Testis (tissue), 5 donors: ENCODE measurements around the gene DCUN1D5. TPM values are rescaled to one million over a fixed set of nuclear protein-coding genes. Genes with fewer than 3 reads are reported as not detected.

ENCODE experiments used
- DNase-seq: peaks from one replicate; pipeline ENCODE4 v3.0.0-alpha.2; 2019
- H3K27ac ChIP-seq, 2 donors: fragments of 200-600 bp; sonication (generic); one replicate each; pipeline ENCODE4 v1.5.1; 2019
- H3K27me3 ChIP-seq: fragments of 200-600 bp; sonication (generic); one replicate; pipeline ENCODE4 v1.5.1; 2019
- H3K36me3 ChIP-seq: fragments of 200-600 bp; sonication (generic); one replicate; pipeline ENCODE4 v1.5.1; 2017; ENCODE audit warnings: low read depth; ENCODE audit errors: missing control alignments
- H3K4me1 ChIP-seq: fragments of 200-600 bp; sonication (generic); one replicate; pipeline ENCODE4 v1.5.1; 2019
- H3K4me3 ChIP-seq, 2 donors: fragments of 200-600 bp; sonication (generic); one replicate each; pipeline ENCODE4 v1.5.1; 2017 to 2019
- H3K9me3 ChIP-seq: fragments of 200-600 bp; sonication (generic); one replicate; pipeline ENCODE4 v1.5.1; 2017
- CTCF ChIP-seq, 3 experiments: fragments of 450-650 bp in 2 of 3; fragments of 200-600 bp in 1 of 3; sonication (generic) in 1 of 3; IDR thresholded peaks; one replicate each; pipeline ENCODE4 v1.5.1; 2016 to 2019; ENCODE audit warnings: antibody characterized with exemption in 3 of 3, mild to moderate bottlenecking in 2 of 3, moderate library complexity in 1 of 3
- POLR2A ChIP-seq: fragments of 450-650 bp; IDR thresholded peaks from one replicate; pipeline ENCODE4 v1.6.1; 2017; ENCODE audit warnings: antibody characterized with exemption, mild to moderate bottlenecking, moderate library complexity
- WGBS, 2 donors: methylation state at CpG; one replicate each; pipeline ENCODE4 v1.1.5; 2018; 5-methylcytosine and 5-hydroxymethylcytosine counted together
- intact Hi-C: fragments of 100-400 bp; cut with DNase I; formaldehyde crosslinking; loops from one replicate; pipeline ENCODE4 v1.15.1; 2023; ENCODE audit warnings: low total_unique reads
- long read RNA-seq, 2 donors: transcript quantifications; one replicate each; lab custom pipeline, GENCODE V29; 2026
- polyA plus RNA-seq: library from polyadenylated mRNA; stranded (reverse); fragments of 350-450 nt; fragmentation: Illumina TruSeq; extraction: RNeasy Lipid Tissue Mini Kit (QIAGEN cat#74804); gene quantifications from one replicate; pipeline ENCODE4 v1.2.3, GENCODE V29; 2014; ENCODE audit warnings: low read depth, low replicate concordance; ENCODE audit not compliant: insufficient read depth
- total RNA-seq, 2 donors: library from RNA; depleted of rRNA; stranded (reverse); fragments of >200 nt; gene quantifications; one replicate each; pipeline ENCODE4 v1.2.3, GENCODE V29; 2016

The DCUN1D5 gene
- 10 to 100 TPM; 62.5 to 70.8 TPM for total RNA-seq
- 37.3 TPM for polyA plus RNA-seq
- long read RNA-seq, donor 1, transcript DCUN1D5-201 (8 exons, 1,337 nt): major isoform, 33 of 38 reads
- long read RNA-seq, donor 1, partial matches to known transcripts: 5 of 38 reads
- long read RNA-seq, donor 1, other reads (novel, unspliced or antisense): 0 of 38 reads
- long read RNA-seq, donor 2, transcript DCUN1D5-201 (8 exons, 1,337 nt): major isoform, 12 of 17 reads
- long read RNA-seq, donor 2, partial matches to known transcripts: 5 of 17 reads
- long read RNA-seq, donor 2, other reads (novel, unspliced or antisense): 0 of 17 reads

- 0% methylated on average over 27 to 52 of the region's 54 CpGs for WGBS, 2 donors
- Histone ChIP-seq H3K9me3 (no peaks in the 10 kb centered on the region), H3K27me3 (no peaks in the 10 kb centered on the region), H3K27ac (peak within 1 kb of the TSS; percentile 71 to 87), H3K4me3 (peak within 1 kb of the TSS; percentile 92 to 93), H3K4me1 (peaks cover 16% of the 10 kb centered on the region), H3K36me3 (no peaks in the 10 kb centered on the region)
- intact Hi-C loops: no loop called here
- TF ChIP-seq POLR2A (peak; percentile 71), CTCF (IDR thresholded peaks at IDR 0.05) (no peak)
- peak; percentile 98 for DNase-seq
Observed at GRCh38 chr11:103091801-103092524, at the start of gene DCUN1D5. DCUN1D5 (minus strand) TSS chr11:103092160; CDS start chr11:103091872, 288 bp downstream.

GRCh38 chr11:103125462-103125861 lies 33.5 kb upstream of the DCUN1D5 start:
- H3K27ac ChIP-seq: no peak overlapping the region
- H3K4me1 ChIP-seq: no peaks in the 10 kb centered on the region
- intact Hi-C loops: no loop called here
- no peaks in the 10 kb centered on the region for H3K36me3 ChIP-seq
- no peaks in the 10 kb centered on the region for H3K9me3 ChIP-seq
- no peaks in the 10 kb centered on the region for H3K27me3 ChIP-seq
- no peak for DNase-seq
- no peak overlapping the region for H3K4me3 ChIP-seq
- TF ChIP-seq CTCF (IDR thresholded peaks at IDR 0.05) (no peak), POLR2A (no peak)

GRCh38 chr11:103114836-103115235 lies 22.9 kb upstream of the DCUN1D5 start:
- intact Hi-C loops: no loop called here
- H3K27me3 ChIP-seq: no peaks in the 10 kb centered on the region
- no peak overlapping the region for H3K4me3 ChIP-seq
- H3K4me1 ChIP-seq: peaks cover 5% of the 10 kb centered on the region
- H3K36me3 ChIP-seq: no peaks in the 10 kb centered on the region
- TF ChIP-seq POLR2A (no peak), CTCF (IDR thresholded peaks at IDR 0.05) (no peak)
- H3K27ac ChIP-seq: no peak overlapping the region
- WGBS, 2 donors: 89 to 93% methylated on average over 4 of the region's 4 CpGs
- H3K9me3 ChIP-seq: no peaks in the 10 kb centered on the region
- DNase-seq: no peak

GRCh38 chr11:103112364-103112763 lies 20.4 kb upstream of the DCUN1D5 start:
- no peak for DNase-seq
- WGBS, 2 donors: 72 to 74% methylated on average over 1 of the region's 1 CpG
- TF ChIP-seq POLR2A (no peak), CTCF (IDR thresholded peaks at IDR 0.05) (no peak)

More at GRCh38 chr11:103112364-103112763, 20.4 kb upstream of the DCUN1D5 start:
- Histone ChIP-seq H3K4me1 (peaks cover 5% of the 10 kb centered on the region), H3K27me3 (no peaks in the 10 kb centered on the region), H3K36me3 (no peaks in the 10 kb centered on the region), H3K9me3 (no peaks in the 10 kb centered on the region), H3K4me3 (no peak overlapping the region), H3K27ac (no peak overlapping the region)
- intact Hi-C loops: no loop called here
